ENCODE data around the gene NOL8. TPM values are rescaled to one million over a fixed set of nuclear protein-coding genes. Genes with fewer than 3 reads are reported as not detected.

The NOL8 gene
- total RNA-seq, 1 donor from 2014 or later: 38.5 TPM

DNA sequence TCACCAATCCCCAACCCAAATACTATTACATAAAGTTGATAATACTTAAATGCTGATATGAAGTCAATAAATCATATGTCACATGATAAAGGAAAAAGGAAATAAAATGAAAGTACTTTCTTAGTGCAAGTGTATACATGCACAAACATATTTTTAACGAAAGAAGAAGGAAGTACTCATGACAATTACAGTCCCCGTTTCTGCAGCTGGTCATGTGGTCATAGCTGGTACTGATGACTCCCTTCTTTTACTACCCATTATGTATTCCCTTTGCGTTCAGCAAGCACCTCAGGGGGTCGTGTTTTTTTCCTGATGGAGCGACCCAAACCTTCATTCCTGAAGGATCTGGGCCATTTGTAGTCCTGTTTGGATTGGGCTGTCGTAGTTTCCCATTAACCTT, 27.9 kb upstream of the NOL8 start:
- H3K27ac ChIP-seq: no peak overlapping the region
- DNase-seq (no peak), ATAC-seq (no peak)
- intact Hi-C loops (cut with DNase I): no loop called here
- H3K36me3 ChIP-seq: no peaks in the 10 kb centered on the region
- H3K27me3 ChIP-seq (ENCODE audit: low read depth): no peaks in the 10 kb centered on the region
- H3K4me3 ChIP-seq: no peak overlapping the region
- peaks cover 21% of the 10 kb centered on the region for H3K9me3 ChIP-seq
- no peaks in the 10 kb centered on the region for H3K4me1 ChIP-seq
- TF ChIP-seq, protein P1, sequence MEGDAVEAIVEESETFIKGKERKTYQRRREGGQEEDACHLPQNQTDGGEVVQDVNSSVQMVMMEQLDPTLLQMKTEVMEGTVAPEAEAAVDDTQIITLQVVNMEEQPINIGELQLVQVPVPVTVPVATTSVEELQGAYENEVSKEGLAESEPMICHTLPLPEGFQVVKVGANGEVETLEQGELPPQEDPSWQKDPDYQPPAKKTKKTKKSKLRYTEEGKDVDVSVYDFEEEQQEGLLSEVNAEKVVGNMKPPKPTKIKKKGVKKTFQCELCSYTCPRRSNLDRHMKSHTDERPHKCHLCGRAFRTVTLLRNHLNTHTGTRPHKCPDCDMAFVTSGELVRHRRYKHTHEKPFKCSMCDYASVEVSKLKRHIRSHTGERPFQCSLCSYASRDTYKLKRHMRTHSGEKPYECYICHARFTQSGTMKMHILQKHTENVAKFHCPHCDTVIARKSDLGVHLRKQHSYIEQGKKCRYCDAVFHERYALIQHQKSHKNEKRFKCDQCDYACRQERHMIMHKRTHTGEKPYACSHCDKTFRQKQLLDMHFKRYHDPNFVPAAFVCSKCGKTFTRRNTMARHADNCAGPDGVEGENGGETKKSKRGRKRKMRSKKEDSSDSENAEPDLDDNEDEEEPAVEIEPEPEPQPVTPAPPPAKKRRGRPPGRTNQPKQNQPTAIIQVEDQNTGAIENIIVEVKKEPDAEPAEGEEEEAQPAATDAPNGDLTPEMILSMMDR (IDR thresholded peaks at IDR 0.05): no peak

GRCh38 chr9:92350740-92351133, 25.6 kb upstream of the NOL8 start:
- Histone ChIP-seq H3K36me3 (no peaks in the 10 kb centered on the region), H3K9me3 (peaks cover under 1% of the 10 kb centered on the region), H3K27me3 (ENCODE audit: low read depth) (no peaks in the 10 kb centered on the region), H3K4me3 (no peak overlapping the region), H3K4me1 (no peaks in the 10 kb centered on the region), H3K27ac (no peak overlapping the region)
- intact Hi-C loops (cut with DNase I): no loop called here
- no peak for DNase-seq
- ATAC-seq: no peak
- TF ChIP-seq, protein P1 (IDR thresholded peaks at IDR 0.05): no peak

DNA sequence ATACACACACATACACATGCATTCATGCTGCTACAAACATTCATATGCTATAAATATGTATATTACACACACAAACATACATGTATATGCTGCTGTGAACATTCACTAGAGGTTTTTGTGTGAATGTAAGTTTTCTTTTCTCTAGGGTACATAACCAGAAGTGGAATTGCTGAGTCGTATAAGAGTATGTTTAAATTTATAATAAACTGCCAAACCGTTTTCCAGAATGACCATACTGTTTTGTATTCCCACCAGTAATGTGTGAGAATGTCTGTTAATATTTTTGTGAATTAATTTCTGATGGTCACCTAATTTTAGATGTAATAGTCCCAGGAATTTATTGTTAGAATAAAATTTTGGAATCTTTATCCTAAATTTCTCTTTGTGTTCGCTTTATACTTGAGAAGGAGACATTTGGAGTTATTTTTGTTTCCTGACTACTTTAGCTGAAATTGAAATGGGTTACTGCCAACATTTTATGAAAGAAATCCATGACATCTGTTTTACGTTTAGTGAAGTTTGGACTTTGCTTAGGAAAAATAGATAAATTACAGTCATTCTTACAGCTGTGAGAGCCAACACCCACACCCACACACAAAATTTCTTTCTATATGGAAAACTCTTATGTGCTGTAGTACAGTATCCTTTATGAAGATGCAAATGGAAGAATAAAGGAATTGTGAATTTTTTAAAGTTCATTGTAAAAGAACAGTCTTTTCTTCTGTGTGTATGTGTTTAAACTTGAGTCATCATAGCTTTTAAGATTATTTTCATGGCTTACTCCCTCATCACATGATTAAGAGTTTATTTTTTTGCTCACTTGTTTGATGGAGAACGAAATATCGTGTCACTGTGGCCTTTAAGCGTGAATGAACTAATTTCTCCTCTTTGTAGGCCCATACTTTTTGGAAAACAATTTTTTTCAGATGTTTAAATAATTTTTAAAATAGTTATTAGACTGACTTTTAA, 24.9 kb upstream of the NOL8 start:
- H3K27ac ChIP-seq: no peak overlapping the region
- intact Hi-C loops (cut with DNase I): no loop called here
- ATAC-seq: no peak

GRCh38 chr9:92345582-92345981, 20.4 kb upstream of the NOL8 start:
- TF ChIP-seq, protein P1 (IDR thresholded peaks at IDR 0.05): no peak
- H3K27ac ChIP-seq: no peak overlapping the region
- ATAC-seq (no peak), DNase-seq (no peak)
- peaks cover 6% of the 10 kb centered on the region for H3K9me3 ChIP-seq
- intact Hi-C loops (cut with DNase I): no loop called here
- no peaks in the 10 kb centered on the region for H3K36me3 ChIP-seq
- no peaks in the 10 kb centered on the region for H3K4me1 ChIP-seq
- no peaks in the 10 kb centered on the region for H3K27me3 ChIP-seq (ENCODE audit: low read depth)
- H3K4me3 ChIP-seq: no peak overlapping the region

More for the DNA sequence above, 24.9 kb upstream of the NOL8 start:
- no peaks in the 10 kb centered on the region for H3K36me3 ChIP-seq
- DNase-seq: no peak
- H3K4me3 ChIP-seq: no peak overlapping the region
- H3K27me3 ChIP-seq (ENCODE audit: low read depth): no peaks in the 10 kb centered on the region
- no peaks in the 10 kb centered on the region for H3K4me1 ChIP-seq
- TF ChIP-seq, protein P1 (IDR thresholded peaks at IDR 0.05): no peak
- no peaks in the 10 kb centered on the region for H3K9me3 ChIP-seq

DNA sequence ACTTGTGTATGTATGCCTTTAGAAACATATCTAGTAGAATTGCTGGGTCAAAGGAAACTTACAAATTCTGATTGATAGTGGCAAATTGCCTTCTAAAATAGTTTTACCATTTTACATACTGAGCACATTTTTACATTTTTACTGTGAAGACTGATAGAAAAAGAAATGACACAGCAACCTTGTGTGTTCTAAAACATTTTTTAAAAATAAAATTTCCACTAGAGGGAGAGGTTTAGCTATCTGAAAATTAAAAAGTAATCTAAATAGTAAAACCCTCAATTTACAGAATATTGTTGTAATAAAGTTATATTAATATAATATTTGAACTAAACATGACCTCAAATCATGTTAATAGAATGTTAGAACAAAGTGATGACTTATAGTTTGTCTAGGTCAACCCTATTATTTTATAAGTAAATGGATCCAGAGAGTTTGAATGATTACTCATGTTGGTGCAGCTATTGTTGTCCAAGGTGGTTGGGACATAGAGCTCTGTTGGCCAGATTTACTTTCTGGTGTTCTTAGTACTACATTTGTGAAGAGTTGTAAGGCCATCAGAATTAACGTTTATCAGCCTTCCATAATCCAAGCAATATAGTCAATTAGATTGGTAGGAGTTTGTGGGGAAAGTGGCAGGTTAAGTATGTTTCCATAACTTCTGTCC, 17.8 kb upstream of the NOL8 start:
- Histone ChIP-seq H3K4me3 (no peak overlapping the region), H3K27me3 (ENCODE audit: low read depth) (no peaks in the 10 kb centered on the region), H3K9me3 (peaks cover 6% of the 10 kb centered on the region), H3K4me1 (no peaks in the 10 kb centered on the region), H3K36me3 (peaks cover 15% of the 10 kb centered on the region), H3K27ac (no peak overlapping the region)
- intact Hi-C loops (cut with DNase I): no loop called here
- no peak for DNase-seq
- no peak for ATAC-seq
- TF ChIP-seq, protein P1 (IDR thresholded peaks at IDR 0.05): no peak
